ENCODE data around the gene HEMK1.

The HEMK1 gene

DNA sequence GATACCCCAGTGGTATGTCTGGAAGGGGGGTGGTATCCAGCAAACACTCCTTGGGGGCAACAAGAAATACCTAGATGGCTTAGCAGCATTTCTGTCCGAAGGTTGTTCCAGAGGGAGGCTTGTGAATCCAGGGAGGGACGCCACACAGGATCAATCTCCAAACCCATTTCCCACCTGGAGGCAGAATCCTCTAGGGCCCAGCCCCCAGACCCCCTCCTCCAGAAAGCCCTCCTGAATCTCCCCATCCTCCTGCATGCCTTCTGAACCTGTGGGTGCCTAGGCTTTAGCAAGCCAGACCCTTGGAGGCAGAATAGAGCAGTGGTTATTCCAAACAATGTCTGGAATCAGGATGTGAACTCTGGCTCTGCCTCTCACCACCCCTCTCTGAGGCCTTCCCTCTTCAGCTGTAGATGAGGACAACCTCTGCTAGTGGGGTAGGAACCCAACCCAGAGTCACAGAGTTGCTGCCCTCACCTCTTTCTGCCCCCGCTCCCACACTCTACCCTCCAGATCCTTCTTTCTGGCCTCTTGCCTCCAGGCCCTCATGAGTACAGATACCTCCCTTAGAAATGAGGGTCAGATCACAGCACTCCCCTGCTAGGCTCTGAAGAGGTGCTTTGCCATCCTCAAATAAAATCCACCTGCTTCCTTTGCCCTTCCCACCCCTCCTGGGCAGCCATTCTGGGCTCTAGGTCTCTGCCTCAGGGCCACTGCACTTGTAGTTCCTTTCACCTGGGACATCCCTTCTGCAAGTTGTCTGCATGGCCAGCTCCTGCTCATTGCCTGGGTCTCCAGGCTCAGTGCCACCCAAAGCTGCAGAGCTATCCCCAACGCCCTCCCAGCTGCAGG lies 34.2 kb downstream of the HEMK1 start:
- TF ChIP-seq, protein P1, sequence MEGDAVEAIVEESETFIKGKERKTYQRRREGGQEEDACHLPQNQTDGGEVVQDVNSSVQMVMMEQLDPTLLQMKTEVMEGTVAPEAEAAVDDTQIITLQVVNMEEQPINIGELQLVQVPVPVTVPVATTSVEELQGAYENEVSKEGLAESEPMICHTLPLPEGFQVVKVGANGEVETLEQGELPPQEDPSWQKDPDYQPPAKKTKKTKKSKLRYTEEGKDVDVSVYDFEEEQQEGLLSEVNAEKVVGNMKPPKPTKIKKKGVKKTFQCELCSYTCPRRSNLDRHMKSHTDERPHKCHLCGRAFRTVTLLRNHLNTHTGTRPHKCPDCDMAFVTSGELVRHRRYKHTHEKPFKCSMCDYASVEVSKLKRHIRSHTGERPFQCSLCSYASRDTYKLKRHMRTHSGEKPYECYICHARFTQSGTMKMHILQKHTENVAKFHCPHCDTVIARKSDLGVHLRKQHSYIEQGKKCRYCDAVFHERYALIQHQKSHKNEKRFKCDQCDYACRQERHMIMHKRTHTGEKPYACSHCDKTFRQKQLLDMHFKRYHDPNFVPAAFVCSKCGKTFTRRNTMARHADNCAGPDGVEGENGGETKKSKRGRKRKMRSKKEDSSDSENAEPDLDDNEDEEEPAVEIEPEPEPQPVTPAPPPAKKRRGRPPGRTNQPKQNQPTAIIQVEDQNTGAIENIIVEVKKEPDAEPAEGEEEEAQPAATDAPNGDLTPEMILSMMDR (IDR thresholded peaks at IDR 0.05; ENCODE audit: extremely low read depth, insufficient read depth, missing control alignments): no peak
- DNase-seq (ENCODE audit: low spot score): no peak
- in situ Hi-C loops (cut with MboI; ENCODE audit: low pct_unique_long_range_greater_than_20kb, low sequenced_read_pairs, unreplicated experiment): loop anchor here (25.0 kb wide), 1 partner anchor 1084 kb away; no protein-coding TSS in a partner anchor

DNA sequence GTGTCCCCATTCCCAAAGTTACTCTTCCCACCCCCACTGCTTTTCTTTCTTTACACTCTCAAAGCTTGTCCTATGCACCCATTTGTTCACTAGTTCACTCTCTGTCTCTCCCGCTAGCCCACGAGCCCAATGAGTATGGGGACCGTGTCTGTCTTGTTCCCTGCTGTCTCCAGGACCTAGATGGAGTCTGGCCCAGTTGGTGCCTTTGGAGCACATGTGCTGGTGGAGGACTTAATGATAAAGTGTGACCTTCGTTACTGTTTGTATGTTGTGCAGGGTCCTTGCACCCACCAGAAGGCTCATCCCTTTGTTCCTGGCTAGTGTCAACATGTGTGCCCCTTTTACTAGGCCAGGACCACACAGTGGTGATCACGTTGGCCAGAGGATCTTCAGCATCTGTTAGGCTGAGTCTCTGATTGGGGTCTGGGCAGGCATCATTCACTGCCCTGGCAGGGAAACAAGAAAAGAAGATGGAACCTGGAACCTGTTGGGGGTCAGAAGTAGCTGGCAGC lies 34.8 kb downstream of the HEMK1 start:
- no peak for DNase-seq (ENCODE audit: low spot score)
- in situ Hi-C loops (cut with MboI; ENCODE audit: low pct_unique_long_range_greater_than_20kb, low sequenced_read_pairs, unreplicated experiment): loop anchor here (25.0 kb wide), 1 partner anchor 1083 kb away; no protein-coding TSS in a partner anchor
- TF ChIP-seq, protein P1 (IDR thresholded peaks at IDR 0.05; ENCODE audit: extremely low read depth, insufficient read depth, missing control alignments): no peak

GRCh38 chr3:50604628-50605588 lies 35.6 kb downstream of the HEMK1 start:
- in situ Hi-C loops (cut with MboI; ENCODE audit: low pct_unique_long_range_greater_than_20kb, low sequenced_read_pairs, unreplicated experiment): loop anchor here (25.0 kb wide), 1 partner anchor 1082 kb away; no protein-coding TSS in a partner anchor
- no peak for DNase-seq (ENCODE audit: low spot score)
- TF ChIP-seq, protein P1 (IDR thresholded peaks at IDR 0.05; ENCODE audit: extremely low read depth, insufficient read depth, missing control alignments): no peak

DNA sequence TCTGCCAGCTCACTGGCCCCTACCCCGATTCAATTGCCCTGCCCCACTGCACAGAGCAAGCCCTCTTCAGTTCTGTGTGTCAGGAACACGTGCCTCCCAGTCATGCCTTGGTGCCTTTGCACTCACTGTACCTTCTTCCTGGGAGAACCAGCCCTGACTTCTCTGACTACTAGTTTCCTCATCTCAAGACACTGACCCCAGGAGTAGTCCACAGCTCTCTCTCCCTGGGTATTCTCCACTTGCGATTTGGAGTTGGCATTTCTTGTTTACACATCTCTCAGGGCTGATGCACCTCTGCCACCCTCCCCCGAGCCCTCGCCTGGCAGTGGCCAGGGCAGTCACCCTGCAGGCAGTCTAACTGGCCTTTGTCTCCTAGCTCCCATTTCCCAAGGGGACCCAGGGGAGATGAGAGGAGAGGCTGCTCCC lies 36.6 kb downstream of the HEMK1 start:
- DNase-seq (ENCODE audit: low spot score): no peak

DNA sequence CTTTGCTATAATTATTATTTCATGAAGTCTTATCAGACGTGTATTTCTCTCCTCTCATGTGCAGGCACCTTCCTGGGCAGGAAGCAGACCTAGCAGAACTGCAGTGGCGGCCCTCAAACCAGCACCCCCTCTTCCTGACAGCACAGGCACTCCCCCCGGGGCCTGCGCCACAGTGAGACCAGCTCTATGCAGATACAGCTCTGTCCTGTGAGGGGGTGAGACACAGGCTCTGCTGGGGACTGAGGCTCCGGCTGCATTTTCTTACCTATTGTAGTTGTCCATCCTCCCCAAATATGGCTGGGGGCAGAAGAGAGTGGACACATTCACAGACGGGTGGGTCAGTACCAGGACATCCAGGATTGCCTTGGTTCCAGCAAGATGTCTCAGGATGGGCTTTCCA lies 37.3 kb downstream of the HEMK1 start:
- no peak for DNase-seq (ENCODE audit: low spot score)
- in situ Hi-C loops (cut with MboI; ENCODE audit: low pct_unique_long_range_greater_than_20kb, low sequenced_read_pairs, unreplicated experiment): loop anchor here (25.0 kb wide), 1 partner anchor 1081 kb away; no protein-coding TSS in a partner anchor
- TF ChIP-seq, protein P1 (IDR thresholded peaks at IDR 0.05; ENCODE audit: extremely low read depth, insufficient read depth, missing control alignments): no peak

More for the DNA sequence above, 36.6 kb downstream of the HEMK1 start:
- TF ChIP-seq, protein P1 (IDR thresholded peaks at IDR 0.05; ENCODE audit: extremely low read depth, insufficient read depth, missing control alignments): no peak
- in situ Hi-C loops (cut with MboI; ENCODE audit: low pct_unique_long_range_greater_than_20kb, low sequenced_read_pairs, unreplicated experiment): loop anchor here (25.0 kb wide), 1 partner anchor 1081 kb away; no protein-coding TSS in a partner anchor
